Measurements from ENCODE around the gene CREB5. TPM values are rescaled to one million over a fixed set of nuclear protein-coding genes. Genes with fewer than 3 reads are reported as not detected.

CREB5 gene
- total RNA-seq, 1 experiment from 2014 or later, result 2.1 TPM

DNA sequence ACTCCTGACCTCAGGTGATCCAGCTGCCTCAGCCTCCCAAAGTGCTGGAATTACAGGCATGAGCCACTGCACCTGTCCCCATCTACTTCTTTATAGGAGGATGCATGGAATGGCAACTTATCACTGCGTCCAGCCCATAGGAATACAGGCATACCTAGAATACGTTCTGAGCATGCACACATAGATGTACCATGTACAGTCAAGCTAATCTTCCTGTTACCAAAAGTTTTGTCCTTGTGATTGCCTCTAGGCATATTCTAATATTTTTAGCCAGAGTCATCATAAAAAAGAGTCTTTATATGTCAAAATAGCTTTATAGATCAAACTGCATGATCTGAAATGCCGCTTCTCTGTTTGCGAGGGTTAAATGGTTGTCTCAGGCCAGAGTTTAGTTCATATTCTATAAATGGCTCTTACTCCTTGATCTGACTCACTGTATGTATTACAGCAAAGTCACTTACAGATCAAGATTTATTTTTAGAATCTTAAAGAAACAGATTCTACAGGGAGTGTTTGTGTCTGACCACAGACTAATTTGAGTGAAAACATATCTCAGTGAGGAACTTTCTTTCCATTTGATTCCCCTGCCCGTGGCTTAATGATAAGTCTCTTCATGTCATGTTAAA lies 210.9 kb downstream of the CREB5 start:
- ChIA-PET POLR2A (ENCODE audit: unreplicated experiment) (no interaction called here), CTCF (no interaction called here)
- Histone ChIP-seq H4K20me1 (ENCODE audit: insufficient read depth) (no peaks in the 10 kb centered on the region), H3K9me2 (ENCODE audit: insufficient read depth) (no peaks in the 10 kb centered on the region), H3K27ac (0 out of 2 replicates have a peak overlapping the region, but pooled peaks have one; percentile 10), H3K36me3 (ENCODE audit: low read depth) (no peaks in the 10 kb centered on the region), H3K4me3 (no peak overlapping the region), H3K27me3 (ENCODE audit: insufficient read depth, low read depth) (no peaks in the 10 kb centered on the region), H3K4me2 (no peak overlapping the region; the same call in 1 of the 2 replicates), H3K79me2 (ENCODE audit: low read depth) (no peaks in the 10 kb centered on the region), H3K9me3 (ENCODE audit: insufficient read depth, low read depth) (no peaks in the 10 kb centered on the region), H3K4me1 (replicated peaks; ENCODE audit: insufficient read depth) (peaks cover 28% of the 10 kb centered on the region), H3F3A (ENCODE audit: insufficient read depth, low read depth) (peaks cover 3% of the 10 kb centered on the region; the same call in 1 of the 2 replicates), H2AFZ (no peak overlapping the region)
- DNase-seq, result peak in 1 of 2 experiments; percentile 60
- intact Hi-C loops (cut with micrococcal nuclease; ENCODE audit: unreplicated experiment), result loop anchor here (10.0 kb wide), 1 partner anchor 118 kb away; no protein-coding TSS in a partner anchor
- TF ChIP-seq EZH2 (IDR thresholded peaks at IDR 0.05; ENCODE audit: low read depth), result no peak
- TF ChIP-seq, protein P1, sequence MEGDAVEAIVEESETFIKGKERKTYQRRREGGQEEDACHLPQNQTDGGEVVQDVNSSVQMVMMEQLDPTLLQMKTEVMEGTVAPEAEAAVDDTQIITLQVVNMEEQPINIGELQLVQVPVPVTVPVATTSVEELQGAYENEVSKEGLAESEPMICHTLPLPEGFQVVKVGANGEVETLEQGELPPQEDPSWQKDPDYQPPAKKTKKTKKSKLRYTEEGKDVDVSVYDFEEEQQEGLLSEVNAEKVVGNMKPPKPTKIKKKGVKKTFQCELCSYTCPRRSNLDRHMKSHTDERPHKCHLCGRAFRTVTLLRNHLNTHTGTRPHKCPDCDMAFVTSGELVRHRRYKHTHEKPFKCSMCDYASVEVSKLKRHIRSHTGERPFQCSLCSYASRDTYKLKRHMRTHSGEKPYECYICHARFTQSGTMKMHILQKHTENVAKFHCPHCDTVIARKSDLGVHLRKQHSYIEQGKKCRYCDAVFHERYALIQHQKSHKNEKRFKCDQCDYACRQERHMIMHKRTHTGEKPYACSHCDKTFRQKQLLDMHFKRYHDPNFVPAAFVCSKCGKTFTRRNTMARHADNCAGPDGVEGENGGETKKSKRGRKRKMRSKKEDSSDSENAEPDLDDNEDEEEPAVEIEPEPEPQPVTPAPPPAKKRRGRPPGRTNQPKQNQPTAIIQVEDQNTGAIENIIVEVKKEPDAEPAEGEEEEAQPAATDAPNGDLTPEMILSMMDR (conservative IDR thresholded peaks at IDR 0.05), result no peak
- no TSS peak for BruUV-seq (replicated peaks)

DNA sequence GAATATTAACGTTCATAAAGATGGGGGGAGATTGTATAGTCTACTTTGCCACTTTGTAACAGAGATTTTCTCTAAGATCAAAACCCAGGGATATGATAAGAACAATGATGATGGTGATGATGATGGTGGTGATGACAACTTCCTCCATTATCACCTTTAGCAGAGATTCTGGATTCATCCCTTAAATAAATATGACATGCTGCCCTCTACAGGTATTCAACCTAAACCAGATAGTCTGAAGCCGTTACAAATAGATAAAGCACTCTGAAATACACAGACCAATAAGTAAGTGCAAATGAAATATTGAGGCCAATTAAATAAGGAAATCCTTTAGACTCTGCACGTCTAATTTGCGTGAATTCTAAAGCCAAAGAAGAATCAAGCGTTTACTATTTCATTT lies 211.5 kb downstream of the CREB5 start:
- Histone ChIP-seq H3K27ac (no peak overlapping the region), H3K27me3 (ENCODE audit: insufficient read depth, low read depth) (no peaks in the 10 kb centered on the region), H2AFZ (no peak overlapping the region), H3K9me2 (ENCODE audit: insufficient read depth) (no peaks in the 10 kb centered on the region), H3K4me1 (replicated peaks; ENCODE audit: insufficient read depth) (peaks cover 26% of the 10 kb centered on the region), H3K79me2 (ENCODE audit: low read depth) (no peaks in the 10 kb centered on the region), H3F3A (ENCODE audit: insufficient read depth, low read depth) (peaks cover 3% of the 10 kb centered on the region; the same call in 1 of the 2 replicates), H3K4me3 (no peak overlapping the region), H3K4me2 (no peak overlapping the region; the same call in 1 of the 2 replicates), H3K36me3 (ENCODE audit: low read depth) (no peaks in the 10 kb centered on the region), H3K9me3 (ENCODE audit: insufficient read depth, low read depth) (no peaks in the 10 kb centered on the region), H4K20me1 (ENCODE audit: insufficient read depth) (no peaks in the 10 kb centered on the region)
- CTCF ChIA-PET, result no interaction called here
- intact Hi-C loops (cut with micrococcal nuclease; ENCODE audit: unreplicated experiment), result loop anchor here (10.0 kb wide), 1 partner anchor 119 kb away; no protein-coding TSS in a partner anchor
- POLR2A ChIA-PET (ENCODE audit: unreplicated experiment), result no interaction called here
- TF ChIP-seq, protein P1 (conservative IDR thresholded peaks at IDR 0.05), result peak; percentile 74
- TF ChIP-seq EZH2 (IDR thresholded peaks at IDR 0.05; ENCODE audit: low read depth), result no peak
- no TSS peak for BruUV-seq (replicated peaks)
- DNase-seq, result peak in 1 of 2 experiments; percentile 51

DNA sequence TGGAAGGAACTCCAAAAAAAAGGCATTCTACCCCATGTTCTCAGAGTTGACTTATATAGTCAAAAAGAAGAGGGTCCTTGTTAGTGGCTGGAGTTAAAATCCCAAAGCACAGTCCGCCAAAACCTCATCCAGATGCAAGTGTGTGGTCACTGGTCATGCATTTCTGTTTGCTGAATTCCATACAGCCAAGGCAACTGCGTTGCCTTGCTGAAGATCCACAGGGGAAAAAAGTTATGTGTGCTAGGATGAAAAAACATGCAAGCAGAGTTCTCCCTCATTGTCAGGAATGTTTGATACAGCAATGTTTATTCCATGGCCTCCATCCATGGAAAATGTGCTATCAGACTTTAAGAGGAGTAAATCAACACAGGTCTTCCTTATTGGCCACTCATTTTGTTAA lies 213.1 kb downstream of the CREB5 start:
- POLR2A ChIA-PET (ENCODE audit: unreplicated experiment), result no interaction called here

More for the DNA sequence above, 213.1 kb downstream of the CREB5 start:
- H3K36me3 ChIP-seq (ENCODE audit: low read depth), result no peaks in the 10 kb centered on the region
- H3K9me2 ChIP-seq (ENCODE audit: insufficient read depth), result no peaks in the 10 kb centered on the region
- intact Hi-C loops (cut with micrococcal nuclease; ENCODE audit: unreplicated experiment), result loop anchor here (5.0 to 10.0 kb wide), 2 partner anchors 121 to 328 kb away; no protein-coding TSS in a partner anchor
- H3K4me2 ChIP-seq, result no peak overlapping the region
- H4K20me1 ChIP-seq (ENCODE audit: insufficient read depth), result no peaks in the 10 kb centered on the region
- no peak for DNase-seq
- no peak overlapping the region for H3K4me3 ChIP-seq
- TF ChIP-seq, protein P1 (conservative IDR thresholded peaks at IDR 0.05), result no peak
- no peak for TF ChIP-seq EZH2 (IDR thresholded peaks at IDR 0.05; ENCODE audit: low read depth)
- H2AFZ ChIP-seq, result no peak overlapping the region
- no peaks in the 10 kb centered on the region for H3K9me3 ChIP-seq (ENCODE audit: insufficient read depth, low read depth)
- CTCF ChIA-PET, result no interaction called here
- no peaks in the 10 kb centered on the region for H3K27me3 ChIP-seq (ENCODE audit: insufficient read depth, low read depth)
- no peak overlapping the region for H3K27ac ChIP-seq
- peaks cover 3% of the 10 kb centered on the region; the same call in 1 of the 2 replicates for H3F3A ChIP-seq (ENCODE audit: insufficient read depth, low read depth)
- BruUV-seq (replicated peaks), result no TSS peak
- no peaks in the 10 kb centered on the region for H3K79me2 ChIP-seq (ENCODE audit: low read depth)
- H3K4me1 ChIP-seq (replicated peaks; ENCODE audit: insufficient read depth), result peaks cover 26% of the 10 kb centered on the region
